Esophagus muscularis mucosa (tissue), 4 donors: ENCODE measurements around the gene SLC24A3. TPM values are rescaled to one million over a fixed set of nuclear protein-coding genes. Genes with fewer than 3 reads are reported as not detected.

Experiments used
- DNase-seq: peaks from one replicate; pipeline ENCODE4 v3.0.0-alpha.2; 2017; ENCODE audit errors: extremely low spot score
- H3K27ac ChIP-seq, 4 donors: fragments of 200-600 bp; sonication (generic); replicated peaks in 1 of 4; 1 replicate in 3 of 4; 2 replicates in 1 of 4; pipeline ENCODE4 v1.5.1; 2016 to 2019; ENCODE audit warnings: mild to moderate bottlenecking in 1 of 4
- H3K27me3 ChIP-seq, 4 donors: fragments of 200-600 bp; sonication (generic); one replicate each; pipeline versions ENCODE4 v1.5.1 to v1.6.0; 2016 to 2019
- H3K36me3 ChIP-seq, 4 donors: fragments of 200-600 bp; sonication (generic); one replicate each; pipeline ENCODE4 v1.5.1; 2016 to 2019
- H3K4me1 ChIP-seq, 4 donors: fragments of 200-600 bp; sonication (generic); one replicate each; pipeline ENCODE4 v1.5.1; 2016 to 2019
- H3K4me3 ChIP-seq, 4 donors: fragments of 200-600 bp; sonication (generic); 1 replicate in 2 of 4; 2 replicates in 2 of 4; pipeline ENCODE4 v1.5.1; 2016 to 2019; ENCODE audit warnings: mild to moderate bottlenecking in 4 of 4, moderate library complexity in 1 of 4
- H3K9me3 ChIP-seq, 4 donors: fragments of 200-600 bp; sonication (generic); 1 replicate in 3 of 4; 2 replicates in 1 of 4; pipeline ENCODE4 v1.5.1; 2016 to 2019
- CTCF ChIP-seq, 3 experiments: fragments of 200-600 bp in 2 of 3; fragments of 450-650 bp in 1 of 3; sonication (generic) in 2 of 3; IDR thresholded peaks; one replicate each; pipeline ENCODE4 v1.5.1; 2017 to 2019; ENCODE audit warnings: antibody characterized with exemption in 3 of 3, mild to moderate bottlenecking in 2 of 3, moderate library complexity in 1 of 3
- EP300 ChIP-seq: sonication (generic); formaldehyde crosslinking; IDR thresholded peaks from one replicate; pipeline ENCODE4 v1.6.1; 2017; ENCODE audit warnings: antibody characterized with exemption
- POLR2A ChIP-seq: fragments of 450-650 bp; IDR thresholded peaks from one replicate; pipeline ENCODE4 v1.6.1; 2017; ENCODE audit warnings: antibody characterized with exemption, moderate library complexity, mild to moderate bottlenecking, low read depth
- POLR2AphosphoS5 ChIP-seq, 2 donors: sonication (generic); formaldehyde crosslinking; IDR thresholded peaks; one replicate each; pipeline ENCODE4 v1.6.1; 2017; ENCODE audit warnings: antibody characterized with exemption in 2 of 2
- WGBS: methylation state at CpG from one replicate; pipeline ENCODE4 v1.1.5; 2018; 5-methylcytosine and 5-hydroxymethylcytosine counted together
- intact Hi-C: fragments of 100-400 bp; cut with DNase I; formaldehyde crosslinking; loops from one replicate; pipeline ENCODE4 v1.15.1; 2023
- total RNA-seq, 4 donors: library from RNA; depleted of rRNA; stranded (reverse); fragments of >200 nt; gene quantifications; one replicate each; pipeline versions ENCODE4 v1.1.0 to v1.2.1, GENCODE V29; 2016

Gene SLC24A3
- total RNA-seq, result 10 to 100 TPM in 1 of 4 donors, 1 to 10 TPM in 3; 4.6 to 11.5 (median 6.6) TPM

- Histone ChIP-seq H3K9me3 (no peaks in the 10 kb centered on the region), H3K27me3 (peaks cover 0 to 14% (median 0%) of the 10 kb centered on the region in 4 donors), H3K27ac (peak within 1 kb of the TSS; percentile 38 to 69 (median 59)), H3K4me1 (peaks cover 4 to 35% (median 27%) of the 10 kb centered on the region in 4 donors), H3K36me3 (no peaks in the 10 kb centered on the region), H3K4me3 (peak within 1 kb of the TSS; percentile 62 to 76 (median 63))
- intact Hi-C loops, result loop anchor here (10.0 kb wide), 1 partner anchor 72 kb away; no protein-coding TSS in a partner anchor
- 2% methylated on average over 12 of the region's 61 CpGs for WGBS
- TF ChIP-seq CTCF (IDR thresholded peaks at IDR 0.05) (no peak), EP300 (no peak), POLR2AphosphoS5 (IDR thresholded peaks at IDR 0.05) (no peak), POLR2A (no peak)
- no peak for DNase-seq
These were observed at the start of gene SLC24A3 for GRCh38 chr20:19212469-19212815. Gene SLC24A3, plus strand, starts transcription at chr20:19212642.

- H3K9me3 ChIP-seq, result peaks cover 0 to 11% (median 7%) of the 10 kb centered on the region in 4 donors
- no peaks in the 10 kb centered on the region for H3K36me3 ChIP-seq
- H3K27ac ChIP-seq, result no peak overlapping the region
- intact Hi-C loops, result no loop called here
- no peak for DNase-seq
- no peak overlapping the region for H3K4me3 ChIP-seq
- TF ChIP-seq POLR2AphosphoS5 (IDR thresholded peaks at IDR 0.05) (no peak), CTCF (IDR thresholded peaks at IDR 0.05) (no peak), POLR2A (no peak), EP300 (no peak)
- no peaks in the 10 kb centered on the region for H3K27me3 ChIP-seq
- no peaks in the 10 kb centered on the region for H3K4me1 ChIP-seq
These were observed 42.3 kb upstream of the SLC24A3 start for GRCh38 chr20:19170148-19170547.

- TF ChIP-seq POLR2A (no peak), CTCF (IDR thresholded peaks at IDR 0.05) (no peak)
- intact Hi-C loops, result no loop called here
- H3K27ac ChIP-seq, result no peak overlapping the region
- H3K4me1 ChIP-seq, result no peaks in the 10 kb centered on the region
- no peak for DNase-seq
- WGBS, result 68% methylated on average over 1 of the region's 1 CpG
- no peak overlapping the region for H3K4me3 ChIP-seq
- H3K27me3 ChIP-seq, result no peaks in the 10 kb centered on the region
- no peaks in the 10 kb centered on the region for H3K36me3 ChIP-seq
- H3K9me3 ChIP-seq, result peaks cover 0 to 2% (median under 1%) of the 10 kb centered on the region in 4 donors
These were observed 39.8 kb upstream of the SLC24A3 start for GRCh38 chr20:19172637-19173036.

- Histone ChIP-seq H3K27me3 (no peaks in the 10 kb centered on the region), H3K4me3 (no peak overlapping the region), H3K27ac (no peak overlapping the region), H3K9me3 (no peaks in the 10 kb centered on the region), H3K36me3 (no peaks in the 10 kb centered on the region), H3K4me1 (no peaks in the 10 kb centered on the region)
- intact Hi-C loops, result no loop called here
- TF ChIP-seq EP300 (no peak), POLR2AphosphoS5 (IDR thresholded peaks at IDR 0.05) (no peak), POLR2A (no peak), CTCF (IDR thresholded peaks at IDR 0.05) (no peak)
- no peak for DNase-seq
- 73% methylated on average over 1 of the region's 1 CpG for WGBS
These were observed 35.9 kb upstream of the SLC24A3 start for GRCh38 chr20:19176470-19177052.

- H3K4me1 ChIP-seq, result no peaks in the 10 kb centered on the region
- H3K4me3 ChIP-seq, result no peak overlapping the region
- WGBS, result 48% methylated on average over 2 of the region's 2 CpGs
- no peaks in the 10 kb centered on the region for H3K27me3 ChIP-seq
- no peak for TF ChIP-seq CTCF (IDR thresholded peaks at IDR 0.05)
- TF ChIP-seq POLR2AphosphoS5 (IDR thresholded peaks at IDR 0.05), result no peak
- TF ChIP-seq POLR2A, result no peak
- TF ChIP-seq EP300, result no peak
- H3K9me3 ChIP-seq, result no peaks in the 10 kb centered on the region
- DNase-seq, result no peak
- no peaks in the 10 kb centered on the region for H3K36me3 ChIP-seq
- H3K27ac ChIP-seq, result no peak overlapping the region
- intact Hi-C loops, result no loop called here
These were observed 30.9 kb upstream of the SLC24A3 start for GRCh38 chr20:19181552-19181951.
